Rectal smooth muscle tissue (tissue), 1 donor: Measurements from ENCODE around the gene EEF2.

Source experiments
- H3K27ac ChIP-seq: one replicate; pipeline ENCODE4 v1.7.0; 2013; ENCODE audit warnings: low read depth, low read length, inconsistent platforms
- H3K27me3 ChIP-seq: one replicate; pipeline ENCODE4 v1.7.0; 2013; ENCODE audit warnings: low read length; ENCODE audit not compliant: control insufficient read depth, insufficient read depth
- H3K36me3 ChIP-seq: one replicate; pipeline ENCODE4 v1.7.0; 2013; ENCODE audit warnings: low read length; ENCODE audit not compliant: control insufficient read depth, insufficient read depth
- H3K4me1 ChIP-seq: one replicate; pipeline ENCODE4 v1.7.0; 2013; ENCODE audit warnings: low read length; ENCODE audit not compliant: control insufficient read depth, insufficient read depth
- H3K4me3 ChIP-seq: one replicate; pipeline ENCODE4 v1.7.0; 2013; ENCODE audit warnings: low read length
- H3K9ac ChIP-seq: one replicate; pipeline ENCODE4 v1.7.0; 2013; ENCODE audit warnings: low read length

The EEF2 gene

DNA sequence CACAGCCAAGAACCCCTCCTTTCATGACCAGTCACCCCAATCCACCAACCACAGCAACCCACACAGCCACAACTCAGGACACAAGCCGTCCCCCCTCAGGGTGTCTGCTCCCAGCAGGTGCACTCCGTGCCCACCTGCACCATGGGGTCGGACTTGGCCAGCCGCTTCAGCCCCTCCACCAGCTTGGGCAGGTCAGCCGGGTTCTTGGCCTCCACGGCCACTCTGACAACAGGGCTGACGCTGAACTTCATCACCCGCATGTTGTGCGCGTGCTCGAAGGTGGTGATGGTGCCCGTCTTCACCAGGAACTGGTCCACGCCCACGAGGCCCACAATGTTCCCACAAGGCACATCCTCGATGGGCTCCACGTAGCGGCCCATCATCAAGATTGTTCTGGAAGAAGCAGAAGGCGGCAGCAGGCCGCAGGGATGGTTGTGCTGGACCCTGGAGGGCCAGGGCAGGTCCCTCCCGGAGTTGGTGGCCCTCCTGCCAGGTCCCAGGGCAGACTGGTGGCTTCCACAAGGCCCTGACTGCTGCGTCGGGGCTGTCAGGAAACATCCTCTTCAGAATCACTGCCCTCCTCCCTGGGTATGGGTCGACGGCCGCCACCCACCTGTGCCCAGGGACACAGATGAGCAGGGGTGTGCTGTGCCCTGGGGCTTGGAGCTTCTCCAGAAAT lies 5.5 kb downstream of the EEF2 start:
- H3K4me3 ChIP-seq: no peak overlapping the region
- H3K27ac ChIP-seq: no peak overlapping the region
- peaks cover 81% of the 10 kb centered on the region for H3K36me3 ChIP-seq
- peaks cover 8% of the 10 kb centered on the region for H3K4me1 ChIP-seq
- no peak overlapping the region for H3K9ac ChIP-seq
- no peaks in the 10 kb centered on the region for H3K27me3 ChIP-seq

DNA sequence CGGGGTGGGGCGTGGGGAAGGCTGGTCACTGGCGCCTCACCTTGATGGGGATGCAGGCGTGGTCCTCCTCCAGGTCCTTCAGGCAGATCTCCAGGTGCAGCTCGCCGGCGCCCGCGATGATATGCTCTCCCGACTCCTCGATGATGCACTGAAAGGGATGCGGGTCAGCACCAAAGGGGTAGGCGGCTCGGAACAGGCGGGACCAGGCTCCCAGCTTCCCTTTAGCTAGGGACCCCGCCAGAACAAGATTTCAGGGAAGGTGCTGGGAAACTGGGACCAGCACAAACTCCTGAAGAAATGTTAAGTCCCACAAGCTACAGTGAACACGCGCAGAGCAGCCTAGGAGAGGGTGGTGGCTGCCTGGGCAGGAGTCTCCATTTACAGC lies 6.0 kb downstream of the EEF2 start:
- H3K27ac ChIP-seq: no peak overlapping the region
- peaks cover 80% of the 10 kb centered on the region for H3K36me3 ChIP-seq
- no peak overlapping the region for H3K9ac ChIP-seq

GRCh38 chr19:3978145-3978544 lies 7.1 kb downstream of the EEF2 start:
- Histone ChIP-seq H3K27ac (no peak overlapping the region), H3K27me3 (no peaks in the 10 kb centered on the region), H3K4me1 (no peaks in the 10 kb centered on the region), H3K36me3 (peaks cover 70% of the 10 kb centered on the region), H3K4me3 (no peak overlapping the region), H3K9ac (no peak overlapping the region)

More for the DNA sequence above, 6.0 kb downstream of the EEF2 start:
- Histone ChIP-seq H3K27me3 (no peaks in the 10 kb centered on the region), H3K4me3 (no peak overlapping the region), H3K4me1 (peaks cover 7% of the 10 kb centered on the region)

DNA sequence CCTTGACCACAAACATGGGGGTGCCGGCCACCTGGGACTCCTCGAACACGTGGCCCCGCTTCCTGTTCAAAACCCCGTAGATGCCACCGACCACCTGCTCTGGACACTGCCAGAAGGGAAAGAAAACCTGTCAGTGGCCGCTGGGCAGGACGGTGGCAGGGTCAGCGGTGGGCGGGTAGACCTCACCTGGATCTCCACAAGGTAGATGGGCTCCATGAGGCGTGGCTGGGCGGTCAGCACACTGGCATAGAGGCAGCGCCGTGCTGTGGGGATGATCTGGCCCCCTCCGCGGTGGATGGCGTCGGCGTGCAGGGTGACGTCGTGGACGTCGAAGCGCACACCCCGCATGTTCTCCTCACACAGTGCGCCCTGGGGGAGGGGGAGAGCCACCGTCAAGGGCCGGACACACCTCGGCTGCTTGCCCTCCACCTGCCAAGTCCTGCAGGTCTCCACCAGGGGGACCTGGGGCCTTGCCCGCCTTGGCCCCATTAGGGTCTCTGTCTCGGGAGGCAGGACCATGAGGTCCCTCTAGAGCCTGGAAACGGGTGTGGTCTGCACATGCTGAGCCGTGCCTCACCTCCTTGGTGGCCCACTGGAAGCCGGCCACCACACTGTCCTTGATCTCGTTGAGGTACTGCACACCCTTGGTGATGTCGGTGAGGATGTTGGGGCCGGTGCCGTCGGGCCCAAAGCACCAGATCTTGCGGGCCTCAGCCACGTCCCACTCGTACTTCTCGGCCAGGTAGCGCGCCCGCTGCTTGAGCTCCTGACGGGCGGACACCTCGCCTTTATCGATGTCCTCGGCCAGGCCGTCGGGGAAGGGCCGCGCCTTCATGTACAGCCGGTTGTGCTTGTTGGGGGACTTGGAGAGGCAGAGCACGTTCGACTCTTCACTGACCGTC lies 7.8 kb downstream of the EEF2 start:
- Histone ChIP-seq H3K9ac (no peak overlapping the region), H3K4me3 (no peak overlapping the region), H3K27ac (no peak overlapping the region), H3K27me3 (no peaks in the 10 kb centered on the region), H3K4me1 (no peaks in the 10 kb centered on the region), H3K36me3 (peaks cover 64% of the 10 kb centered on the region)

DNA sequence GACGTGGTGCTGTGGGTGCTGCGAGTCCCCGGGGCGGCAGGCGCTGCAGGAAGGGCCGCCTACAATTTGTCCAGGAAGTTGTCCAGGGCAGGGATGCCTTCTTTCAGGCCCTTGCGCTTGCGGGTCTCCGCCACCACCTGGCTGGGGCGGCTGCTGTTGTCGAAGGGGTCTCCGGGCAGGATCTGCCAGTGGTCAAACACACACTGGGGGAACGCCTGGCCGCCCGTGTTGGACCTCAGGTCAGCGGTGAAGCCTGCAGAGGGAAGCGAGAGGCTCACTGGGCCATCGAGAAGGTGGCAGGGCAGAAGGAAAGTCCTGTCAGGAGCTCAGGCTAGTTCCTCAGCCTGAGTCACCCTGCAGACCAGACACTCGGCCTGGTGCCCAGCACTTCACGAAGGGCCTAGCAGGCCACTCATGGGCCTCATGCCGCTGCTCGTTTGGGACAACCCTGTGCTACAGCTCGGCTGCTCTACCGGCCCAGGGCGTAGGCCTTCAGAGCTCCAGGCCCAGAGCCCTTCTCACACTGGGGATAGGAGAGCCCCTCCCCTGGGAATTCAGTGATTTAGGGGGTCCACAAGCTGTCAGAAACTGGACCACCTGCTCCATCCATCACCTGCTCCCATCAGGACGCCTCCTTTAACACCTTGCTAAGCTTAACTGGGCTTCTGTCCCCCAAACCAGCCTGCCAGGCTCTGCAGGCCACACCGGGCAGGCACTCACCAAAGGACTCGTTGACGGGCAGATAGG lies 8.6 kb downstream of the EEF2 start:
- Histone ChIP-seq H3K27ac (no peak overlapping the region), H3K9ac (no peak overlapping the region), H3K36me3 (peaks cover 56% of the 10 kb centered on the region), H3K27me3 (no peaks in the 10 kb centered on the region), H3K4me3 (no peak overlapping the region), H3K4me1 (no peaks in the 10 kb centered on the region)

GRCh38 chr19:3975637-3976087 lies 9.6 kb downstream of the EEF2 start:
- H3K4me1 ChIP-seq: no peaks in the 10 kb centered on the region
- H3K9ac ChIP-seq: no peak overlapping the region
- peaks cover 46% of the 10 kb centered on the region for H3K36me3 ChIP-seq
- no peak overlapping the region for H3K4me3 ChIP-seq
- no peaks in the 10 kb centered on the region for H3K27me3 ChIP-seq
- H3K27ac ChIP-seq: no peak overlapping the region

DNA sequence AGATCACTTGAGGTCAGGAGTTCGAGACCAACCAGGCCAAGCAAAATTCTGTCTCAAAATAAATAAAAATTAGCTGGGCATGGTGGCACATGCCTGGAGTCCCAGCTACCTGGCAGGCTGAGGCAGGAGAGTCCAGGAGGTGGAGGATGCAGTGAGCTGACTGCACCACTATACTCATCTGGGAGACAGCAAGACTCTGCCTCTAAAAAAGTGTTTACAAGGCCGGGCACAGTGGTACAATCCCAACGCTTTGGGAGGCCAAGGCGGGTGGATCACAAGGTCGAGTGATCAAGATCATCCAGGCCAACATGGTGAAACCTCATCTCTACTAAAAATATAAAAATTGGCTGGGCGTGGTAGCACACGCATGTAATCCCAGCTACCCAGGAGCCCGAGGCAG lies 10.1 kb downstream of the EEF2 start:
- Histone ChIP-seq H3K36me3 (peaks cover 41% of the 10 kb centered on the region), H3K27me3 (no peaks in the 10 kb centered on the region), H3K4me1 (no peaks in the 10 kb centered on the region), H3K4me3 (no peak overlapping the region), H3K9ac (no peak overlapping the region), H3K27ac (no peak overlapping the region)

DNA sequence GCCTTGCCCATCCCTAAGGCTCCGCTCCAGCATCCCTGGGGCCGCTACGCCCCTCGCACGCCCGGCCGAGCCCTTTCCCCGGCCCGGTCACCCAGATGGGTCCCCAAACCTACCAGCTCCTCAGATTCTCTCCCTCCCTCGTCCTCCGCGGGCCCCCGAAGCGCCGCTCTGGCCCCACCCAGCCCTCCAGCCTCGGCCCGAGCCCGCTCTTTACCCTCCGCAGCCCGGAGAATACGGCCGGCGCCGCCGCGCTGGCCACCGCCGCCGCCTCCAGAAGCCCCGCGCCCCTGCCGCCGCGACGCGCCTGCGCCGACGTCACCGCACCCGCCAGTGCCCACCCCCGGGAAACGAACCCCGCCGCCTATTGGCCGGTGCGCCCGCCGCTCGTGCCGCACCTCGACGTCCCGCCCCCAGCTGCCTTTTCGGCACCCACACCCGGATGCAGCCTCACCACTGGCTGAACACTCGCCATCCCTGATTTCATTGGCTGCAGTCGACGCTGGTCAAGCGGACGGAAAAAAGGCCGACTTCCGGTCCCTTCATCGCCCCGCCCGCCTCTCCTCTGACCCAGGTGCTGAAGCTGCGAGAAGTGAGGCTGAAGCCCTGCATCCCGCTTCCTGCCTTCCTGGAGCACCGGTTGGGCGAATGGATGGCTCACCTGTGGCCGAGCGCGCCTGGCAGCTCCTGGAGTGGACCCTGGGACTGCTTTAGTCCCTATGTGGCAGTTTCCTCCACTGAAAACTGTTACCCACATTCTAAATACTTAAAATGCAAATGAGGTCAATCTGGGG lies 14.3 kb downstream of the EEF2 start, which contains the start of gene DAPK3:
Gene DAPK3, minus strand, starts transcription at position 292 of the 791 bp plus-strand sequence. CDS start 1,364 bp downstream, outside the sequence.
- H3K27ac ChIP-seq: peak within 1 kb of the TSS; percentile 99
- peaks cover 32% of the 10 kb centered on the region for H3K4me1 ChIP-seq
- H3K9ac ChIP-seq: peak within 1 kb of the TSS; percentile 94
- H3K27me3 ChIP-seq: no peaks in the 10 kb centered on the region
- H3K4me3 ChIP-seq: peak within 1 kb of the TSS; percentile 94
- peaks cover 5% of the 10 kb centered on the region for H3K36me3 ChIP-seq

DNA sequence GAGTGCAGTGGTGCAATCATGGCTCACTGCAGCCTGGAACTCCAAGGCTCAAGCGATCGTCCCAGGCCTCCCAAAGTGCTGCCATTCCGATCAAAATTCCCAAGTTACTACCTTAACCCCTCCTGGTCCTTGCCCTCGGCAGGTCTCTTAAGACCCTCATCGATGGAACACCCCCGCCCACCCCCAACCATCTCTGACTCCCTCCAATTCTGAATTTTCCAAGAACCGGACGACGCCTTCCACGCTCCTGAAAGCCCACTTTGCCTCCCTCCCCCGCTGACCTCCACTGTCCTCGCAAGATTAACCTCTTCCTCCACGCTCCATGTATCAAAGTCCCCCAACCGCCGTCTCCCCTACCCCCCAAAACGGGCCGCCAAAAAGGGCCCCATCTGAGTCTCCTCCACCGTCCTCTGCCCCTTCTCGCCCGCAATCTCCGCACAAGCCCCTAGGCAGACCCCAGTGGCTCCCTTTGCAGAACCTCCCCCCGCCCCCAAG lies 14.9 kb downstream of the EEF2 start:
- H3K9ac ChIP-seq: peak overlapping the region; percentile 94
- peak overlapping the region; percentile 99 for H3K27ac ChIP-seq
- peaks cover 36% of the 10 kb centered on the region for H3K4me1 ChIP-seq
- H3K36me3 ChIP-seq: no peaks in the 10 kb centered on the region
- no peaks in the 10 kb centered on the region for H3K27me3 ChIP-seq
- H3K4me3 ChIP-seq: peak overlapping the region; percentile 94

DNA sequence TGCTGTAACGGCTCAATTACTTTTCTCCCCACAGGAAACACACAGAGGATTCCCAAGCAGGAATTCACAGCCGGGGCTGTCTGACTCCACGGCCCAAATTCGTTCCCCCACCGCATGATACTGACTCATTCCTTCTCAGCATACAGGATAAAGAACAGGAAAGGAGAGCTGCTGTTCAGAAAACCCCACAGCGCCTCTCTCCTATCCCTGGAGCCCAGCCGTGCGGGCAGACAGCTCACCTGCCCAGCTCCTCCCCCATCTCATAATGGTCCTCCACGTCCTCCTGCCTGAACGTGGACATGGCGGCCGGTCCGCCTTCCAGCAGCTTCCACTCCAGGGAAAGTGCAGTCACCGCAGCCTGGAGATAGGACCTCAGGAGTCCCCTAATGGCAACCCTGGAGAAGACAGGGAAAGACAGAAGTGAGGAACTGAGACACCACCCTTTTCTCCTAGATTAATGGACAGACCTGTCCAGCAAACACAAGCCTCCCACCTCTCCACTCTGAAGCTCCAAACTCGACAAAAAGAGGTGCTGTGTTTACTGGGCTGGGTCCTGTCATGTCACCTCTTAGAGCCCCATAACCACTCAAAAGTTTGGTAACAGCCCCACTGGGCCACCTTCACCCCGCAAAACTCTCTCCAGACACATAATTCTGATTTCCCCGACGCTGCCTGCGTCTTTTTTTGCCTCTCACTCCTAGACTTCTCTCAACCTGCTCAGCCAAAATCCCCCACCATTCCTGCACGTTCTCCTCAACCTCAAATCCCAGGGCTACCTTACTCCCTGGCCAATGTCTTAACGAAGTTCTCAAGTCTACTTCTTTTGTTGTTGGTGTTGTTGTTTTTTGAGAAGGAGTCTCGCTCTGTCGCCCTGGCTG lies 15.6 kb downstream of the EEF2 start:
- H3K9ac ChIP-seq: peak overlapping the region; percentile 94

More for the DNA sequence above, 15.6 kb downstream of the EEF2 start:
- Histone ChIP-seq H3K4me3 (peak overlapping the region; percentile 94), H3K36me3 (peaks cover 1% of the 10 kb centered on the region), H3K27me3 (no peaks in the 10 kb centered on the region), H3K27ac (peak overlapping the region; percentile 99), H3K4me1 (peaks cover 36% of the 10 kb centered on the region)
